ENCODE results near the gene SAA1.
"Not testable (repeated sequence)": the region's sequence is repeated elsewhere in the genome, so short reads cannot be mapped to it uniquely, and the experiment has no call there.

Gene SAA1

GRCh38 chr11:18259259-18259658, 6.8 kb upstream of the SAA1 start:
- DNase-seq (ENCODE audit: low read depth in 1 of 2, low spot score in 1 of 2) = no peak

GRCh38 chr11:18261721-18262120, 4.3 kb upstream of the SAA1 start:
- no peak for DNase-seq (ENCODE audit: low read depth in 1 of 2, low spot score in 1 of 2)

GRCh38 chr11:18262681-18263350, 3.2 kb upstream of the SAA1 start:
- not testable (repeated sequence) for DNase-seq (ENCODE audit: low read depth in 1 of 2, low spot score in 1 of 2)

GRCh38 chr11:18264035-18264434, 2.0 kb upstream of the SAA1 start:
- no peak for DNase-seq (ENCODE audit: low read depth in 1 of 2, low spot score in 1 of 2)

DNA sequence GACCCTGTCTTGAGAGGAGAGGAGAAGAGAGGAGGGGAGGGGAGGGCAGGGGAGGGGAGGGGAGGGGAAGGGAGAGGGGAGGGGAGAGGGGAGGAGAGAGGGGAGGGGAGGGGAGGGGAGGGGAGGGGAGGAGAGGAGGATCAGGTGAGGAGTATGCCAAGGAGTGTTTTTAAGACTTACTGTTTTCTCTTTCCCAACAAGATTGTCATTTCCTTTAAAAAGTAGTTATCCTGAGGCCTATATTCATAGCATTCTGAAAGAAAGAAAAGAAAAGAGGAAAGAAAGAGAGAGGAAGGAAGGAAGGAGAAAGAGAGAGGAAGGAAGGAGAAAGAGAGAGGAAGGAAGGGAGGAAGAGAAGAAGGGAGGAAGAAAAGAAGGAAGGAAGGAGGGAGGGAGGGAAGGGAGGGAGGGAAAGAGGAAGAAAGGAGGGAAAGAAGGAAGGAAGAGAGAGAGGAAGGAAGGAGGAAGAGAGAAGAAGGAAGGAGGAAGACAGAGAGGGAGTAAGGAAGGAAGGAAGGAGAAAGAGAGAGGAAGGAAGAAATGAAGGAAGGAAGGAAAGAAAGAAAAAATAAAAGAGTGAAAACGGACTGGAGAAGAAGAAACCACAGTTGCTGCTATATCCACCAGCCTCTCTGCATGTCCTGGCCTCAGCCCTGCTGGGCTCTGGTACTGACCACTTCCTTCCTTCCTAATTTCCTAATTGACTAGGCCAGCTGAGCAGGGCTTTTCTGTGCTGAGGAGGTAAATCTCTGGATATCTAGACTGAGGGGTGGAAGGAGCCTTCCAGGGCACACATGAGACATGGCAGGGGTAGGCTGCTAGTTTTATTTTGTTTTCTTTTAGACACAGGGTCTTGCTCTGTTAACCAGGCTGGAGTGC, 1.1 kb upstream of the SAA1 start:
- DNase-seq (ENCODE audit: low read depth in 1 of 2, low spot score in 1 of 2) = no peak

- DNase-seq (ENCODE audit: low read depth in 1 of 2, low spot score in 1 of 2) = not testable (repeated sequence)
Measured at GRCh38 chr11:18267335-18268133, 1.5 kb downstream of the SAA1 start.

- not testable (repeated sequence) for DNase-seq (ENCODE audit: low read depth in 1 of 2, low spot score in 1 of 2)
Measured at GRCh38 chr11:18269252-18269651, 3.2 kb downstream of the SAA1 start.

DNA sequence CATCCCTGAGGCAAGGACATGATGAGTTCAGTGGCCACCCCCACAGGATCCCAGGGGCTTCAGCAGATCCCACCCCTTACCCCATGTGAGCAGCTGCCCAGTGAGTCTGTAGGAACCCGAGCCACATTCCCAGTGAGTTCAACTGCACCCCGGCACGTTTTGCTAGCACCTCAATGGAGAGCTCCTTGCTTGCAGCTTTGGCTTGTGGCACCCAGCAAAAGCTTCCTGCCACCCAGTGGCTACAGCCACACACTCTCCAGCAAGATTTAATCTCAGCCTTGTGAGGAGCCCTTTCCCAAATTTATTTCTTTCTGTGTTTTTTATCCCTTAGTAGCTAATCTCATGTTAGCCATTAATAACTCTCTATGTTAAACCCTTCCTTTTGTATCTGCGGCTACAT, 4.0 kb downstream of the SAA1 start:
- DNase-seq (ENCODE audit: low read depth in 1 of 2, low spot score in 1 of 2) = no peak

DNA sequence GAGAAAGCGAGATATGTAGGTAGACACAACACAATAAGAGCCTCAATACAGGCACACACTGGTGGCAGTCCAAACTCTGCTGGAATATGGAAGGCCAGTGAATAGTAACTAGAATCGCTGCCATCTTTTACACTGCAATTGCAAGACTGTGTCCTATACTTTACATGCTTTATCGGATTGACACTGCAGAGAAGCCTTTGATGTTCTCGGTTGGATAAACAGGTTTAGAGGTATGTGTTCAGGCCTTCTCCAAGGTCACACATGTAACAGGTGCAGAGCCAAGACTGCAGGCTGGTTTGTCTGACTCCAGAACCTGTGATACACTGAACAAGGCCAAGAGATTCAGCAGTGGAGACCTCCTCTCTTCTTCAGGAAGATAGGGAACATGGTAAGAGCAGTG, 5.1 kb downstream of the SAA1 start:
- DNase-seq (ENCODE audit: low read depth in 1 of 2, low spot score in 1 of 2) = no peak

- no peak for DNase-seq (ENCODE audit: low read depth in 1 of 2, low spot score in 1 of 2)
Measured at GRCh38 chr11:18277565-18278271, 11.7 kb downstream of the SAA1 start.

DNA sequence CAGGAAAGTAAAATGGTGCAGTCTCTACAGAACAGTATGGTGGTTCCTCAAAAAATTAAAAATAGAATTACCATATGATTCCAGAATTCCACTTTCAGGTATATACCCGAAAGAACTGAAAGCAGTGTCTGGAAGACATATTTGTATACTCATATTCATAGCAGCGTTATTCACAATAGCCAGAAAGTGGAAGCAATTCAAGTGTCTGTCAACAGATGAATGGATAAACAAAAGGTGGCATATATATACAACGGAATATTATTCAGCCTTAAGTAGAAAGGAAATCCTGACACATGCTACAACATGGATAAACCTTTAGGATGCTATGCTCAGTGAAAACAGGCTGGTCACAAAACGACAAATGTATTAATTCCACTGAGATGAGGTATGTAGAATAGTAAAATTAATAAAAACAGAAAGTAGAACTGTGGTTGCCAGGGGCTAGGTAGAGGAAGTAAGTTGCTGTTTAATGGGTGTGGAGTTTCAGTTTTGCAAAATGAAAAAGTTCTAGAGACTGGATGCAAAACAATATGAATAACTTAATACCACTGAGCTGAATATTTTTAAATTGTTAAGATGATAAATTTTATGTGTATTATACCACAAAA, 14.5 kb downstream of the SAA1 start:
- no peak for DNase-seq (ENCODE audit: low read depth in 1 of 2, low spot score in 1 of 2)

GRCh38 chr11:18282626-18283025, 16.6 kb downstream of the SAA1 start:
- DNase-seq (ENCODE audit: low read depth in 1 of 2, low spot score in 1 of 2) = no peak

- no peak for DNase-seq (ENCODE audit: low read depth in 1 of 2, low spot score in 1 of 2)
Measured at GRCh38 chr11:18285841-18286240, 19.8 kb downstream of the SAA1 start.

GRCh38 chr11:18288911-18289310, 22.8 kb downstream of the SAA1 start:
- DNase-seq (ENCODE audit: low read depth in 1 of 2, low spot score in 1 of 2) = no peak

GRCh38 chr11:18294862-18295261, 28.8 kb downstream of the SAA1 start:
- DNase-seq (ENCODE audit: low read depth in 1 of 2, low spot score in 1 of 2) = no peak

DNA sequence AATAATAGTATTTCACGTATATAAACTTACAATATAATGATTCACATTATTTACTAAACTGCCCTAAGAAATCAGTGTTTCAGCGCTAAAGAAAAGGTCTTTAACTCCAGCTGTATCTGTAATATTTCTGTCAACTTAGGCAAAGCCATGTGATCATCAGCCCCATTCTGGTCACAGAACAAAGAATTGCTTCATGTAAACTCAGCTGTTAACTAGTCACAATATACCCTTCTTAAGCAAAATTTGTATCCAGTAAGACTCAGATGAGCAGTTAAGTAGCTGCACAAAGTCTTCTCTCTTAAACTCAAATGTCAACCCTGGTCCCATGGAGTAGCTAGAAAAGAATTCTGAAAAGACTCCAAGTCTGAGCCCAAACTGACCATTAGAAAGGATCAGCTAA, 29.3 kb downstream of the SAA1 start:
- no peak for DNase-seq (ENCODE audit: low read depth in 1 of 2, low spot score in 1 of 2)

DNA sequence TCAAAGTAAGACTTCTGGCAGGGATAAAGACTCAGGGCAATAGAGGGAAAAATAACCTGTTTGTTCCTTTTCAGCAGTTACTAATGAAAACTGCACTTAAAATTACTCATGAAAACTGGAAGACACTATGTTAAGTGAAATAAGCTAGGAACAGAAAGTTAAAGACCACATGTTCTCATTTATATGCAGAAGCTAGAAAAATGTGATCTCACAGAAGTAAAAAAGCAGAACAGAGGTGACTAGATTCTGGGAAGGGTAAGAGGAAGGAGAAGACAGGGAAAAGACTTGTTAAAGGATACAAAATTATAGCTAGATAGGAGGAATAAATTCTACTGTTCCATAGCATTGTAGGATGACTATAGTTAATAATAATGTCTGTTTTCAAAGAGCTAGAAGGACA, 33.7 kb downstream of the SAA1 start:
- no peak for DNase-seq (ENCODE audit: low read depth in 1 of 2, low spot score in 1 of 2)

DNA sequence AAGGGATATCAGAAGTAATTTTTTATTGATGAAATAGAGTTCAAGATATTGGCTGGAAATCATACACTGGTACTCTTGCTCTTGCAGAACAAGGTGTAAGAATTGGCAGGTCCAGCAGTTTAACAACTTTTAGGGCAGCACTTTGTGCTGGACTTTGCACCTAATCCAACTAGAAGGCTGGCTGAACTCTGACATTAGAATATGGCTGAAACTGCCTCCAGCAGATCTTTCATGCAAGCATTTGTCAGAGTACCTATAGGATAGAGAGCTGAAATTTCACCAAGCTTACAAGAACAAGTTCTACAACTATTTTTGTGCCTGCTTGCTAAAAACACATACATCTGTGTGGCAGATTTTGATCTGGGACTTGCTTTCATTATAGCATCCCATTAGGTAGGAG, 38.7 kb downstream of the SAA1 start:
- no peak for DNase-seq (ENCODE audit: low read depth in 1 of 2, low spot score in 1 of 2)

GRCh38 chr11:18307461-18308139, 41.5 kb downstream of the SAA1 start:
- no peak for DNase-seq (ENCODE audit: low read depth in 1 of 2, low spot score in 1 of 2)

GRCh38 chr11:18308242-18308641, 42.2 kb downstream of the SAA1 start:
- no peak for DNase-seq (ENCODE audit: low read depth in 1 of 2, low spot score in 1 of 2)
